Thyroid gland (tissue), 4 donors: ENCODE results near the gene PPP2R1A. TPM values are rescaled to one million over a fixed set of nuclear protein-coding genes. Genes with fewer than 3 reads are reported as not detected.

Experiments
- DNase-seq, 2 donors: peaks; one replicate each; pipeline ENCODE4 v3.0.0-alpha.2; 2019
- H3K27ac ChIP-seq, 3 donors: fragments of 200-600 bp; sonication (generic); 1 replicate in 2 of 3; 2 replicates in 1 of 3; pipeline ENCODE4 v1.5.1; 2016 to 2019; ENCODE audit warnings: mild to moderate bottlenecking in 1 of 3, moderate library complexity in 1 of 3
- H3K27me3 ChIP-seq: fragments of 200-600 bp; sonication (generic); one replicate; pipeline ENCODE4 v1.5.1; 2019
- H3K36me3 ChIP-seq, 2 donors: fragments of 200-600 bp; sonication (generic); one replicate each; pipeline ENCODE4 v1.5.1; 2016 to 2019
- H3K4me1 ChIP-seq, 2 donors: fragments of 200-600 bp; sonication (generic); one replicate each; pipeline ENCODE4 v1.5.1; 2017 to 2019
- H3K4me3 ChIP-seq, 3 donors: fragments of 200-600 bp; sonication (generic); replicated peaks in 1 of 3; 1 replicate in 2 of 3; 2 replicates in 1 of 3; pipeline ENCODE4 v1.5.1; 2016; ENCODE audit warnings: mild to moderate bottlenecking in 1 of 3
- H3K9me3 ChIP-seq: fragments of 200-600 bp; sonication (generic); one replicate; pipeline ENCODE4 v1.5.1; 2017
- CTCF ChIP-seq, 6 experiments: fragments of 200-600 bp in 3 of 6; fragments of 450-650 bp in 3 of 6; sonication (generic) in 3 of 6; IDR thresholded peaks; one replicate each; pipeline ENCODE4 v1.5.1; 2016 to 2019; ENCODE audit warnings: antibody characterized with exemption in 6 of 6, mild to moderate bottlenecking in 2 of 6, inconsistent platforms in 1 of 6, moderate library complexity in 1 of 6
- POLR2A ChIP-seq, 2 donors: fragments of 450-650 bp; IDR thresholded peaks; one replicate each; pipeline ENCODE4 v1.6.1; 2017; ENCODE audit warnings: antibody characterized with exemption in 2 of 2, mild to moderate bottlenecking in 2 of 2, moderate library complexity in 1 of 2
- WGBS, 2 donors: methylation state at CpG; one replicate each; pipeline ENCODE4 v1.1.5; 2017; 5-methylcytosine and 5-hydroxymethylcytosine counted together
- intact Hi-C: fragments of 100-400 bp; cut with DNase I; formaldehyde crosslinking; loops from one replicate; pipeline ENCODE4 v1.15.1; 2023
- total RNA-seq, 4 donors: library from RNA; depleted of rRNA; stranded (reverse); fragments of >200 nt; gene quantifications; one replicate each; pipeline ENCODE4 v1.2.3, GENCODE V29; 2016

Gene PPP2R1A
- total RNA-seq, 4 donors from 2014 or later, result 120 to 272 (median 258) TPM

- no peak for TF ChIP-seq POLR2A (IDR thresholded peaks at IDR 0.05)
- TF ChIP-seq CTCF (IDR thresholded peaks at IDR 0.05), result no peak
- no peak for DNase-seq
- H3K4me1 ChIP-seq, result no peaks in the 10 kb centered on the region
- 93 to 95% methylated on average over 11 of the region's 11 CpGs for WGBS, 2 donors
- H3K4me3 ChIP-seq, result no peak overlapping the region
- no peaks in the 10 kb centered on the region for H3K27me3 ChIP-seq
- intact Hi-C loops, result no loop called here
- peaks cover 74 to 88% of the 10 kb centered on the region in 2 donors for H3K36me3 ChIP-seq
- no peaks in the 10 kb centered on the region for H3K9me3 ChIP-seq
- H3K27ac ChIP-seq, result no peak overlapping the region
These were observed 22.2 kb downstream of the PPP2R1A start for GRCh38 chr19:52211926-52212571.

- Histone ChIP-seq H3K4me1 (no peaks in the 10 kb centered on the region), H3K36me3 (peaks cover 81 to 88% of the 10 kb centered on the region in 2 donors), H3K27ac (no peak overlapping the region), H3K4me3 (no peak overlapping the region), H3K27me3 (no peaks in the 10 kb centered on the region), H3K9me3 (no peaks in the 10 kb centered on the region)
- intact Hi-C loops, result no loop called here
- 96 to 97% methylated on average over 23 to 25 of the region's 25 CpGs for WGBS, 2 donors
- no peak for TF ChIP-seq POLR2A (IDR thresholded peaks at IDR 0.05)
- TF ChIP-seq CTCF (IDR thresholded peaks at IDR 0.05), result no peak
- no peak for DNase-seq
These were observed 22.9 kb downstream of the PPP2R1A start for GRCh38 chr19:52212572-52213255.

- no peak for DNase-seq
- Histone ChIP-seq H3K36me3 (peaks cover 90 to 91% of the 10 kb centered on the region in 2 donors), H3K9me3 (no peaks in the 10 kb centered on the region), H3K27me3 (no peaks in the 10 kb centered on the region), H3K4me1 (no peaks in the 10 kb centered on the region), H3K4me3 (no peak overlapping the region), H3K27ac (no peak overlapping the region)
- 96% methylated on average over 5 of the region's 5 CpGs for WGBS, 2 donors
- TF ChIP-seq CTCF (IDR thresholded peaks at IDR 0.05) (no peak), POLR2A (IDR thresholded peaks at IDR 0.05) (no peak)
- intact Hi-C loops, result no loop called here
These were observed 24.4 kb downstream of the PPP2R1A start for GRCh38 chr19:52214241-52214640.

GRCh38 chr19:52216401-52216800 lies 26.5 kb downstream of the PPP2R1A start:
- Histone ChIP-seq H3K4me3 (no peak overlapping the region), H3K27me3 (no peaks in the 10 kb centered on the region), H3K4me1 (no peaks in the 10 kb centered on the region), H3K9me3 (no peaks in the 10 kb centered on the region), H3K36me3 (peaks cover 91 to 99% of the 10 kb centered on the region in 2 donors), H3K27ac (no peak overlapping the region)
- no peak for DNase-seq
- TF ChIP-seq CTCF (IDR thresholded peaks at IDR 0.05), result no peak
- TF ChIP-seq POLR2A (IDR thresholded peaks at IDR 0.05), result no peak
- WGBS, 2 donors, result 90 to 100% methylated on average over 3 of the region's 3 CpGs
- intact Hi-C loops, result no loop called here

- H3K27ac ChIP-seq, result no peak overlapping the region
- no peaks in the 10 kb centered on the region for H3K4me1 ChIP-seq
- DNase-seq, result no peak
- TF ChIP-seq CTCF (IDR thresholded peaks at IDR 0.05) (no peak), POLR2A (IDR thresholded peaks at IDR 0.05) (no peak)
- H3K36me3 ChIP-seq, result peaks cover 91 to 99% of the 10 kb centered on the region in 2 donors
- no peaks in the 10 kb centered on the region for H3K9me3 ChIP-seq
- no peaks in the 10 kb centered on the region for H3K27me3 ChIP-seq
- H3K4me3 ChIP-seq, result no peak overlapping the region
- WGBS, 2 donors, result 86 to 88% methylated on average over 5 of the region's 5 CpGs
- intact Hi-C loops, result no loop called here
These were observed 27.7 kb downstream of the PPP2R1A start for GRCh38 chr19:52217576-52217975.
